Measurements from ENCODE around the gene ERCC5. TPM values are rescaled to one million over a fixed set of nuclear protein-coding genes. Genes with fewer than 3 reads are reported as not detected.

The ERCC5 gene
- total RNA-seq: 100 to 1,000 TPM in 3 of 4 donors, 10 to 100 TPM in 1; 91.8 to 231 (median 113) TPM

DNA sequence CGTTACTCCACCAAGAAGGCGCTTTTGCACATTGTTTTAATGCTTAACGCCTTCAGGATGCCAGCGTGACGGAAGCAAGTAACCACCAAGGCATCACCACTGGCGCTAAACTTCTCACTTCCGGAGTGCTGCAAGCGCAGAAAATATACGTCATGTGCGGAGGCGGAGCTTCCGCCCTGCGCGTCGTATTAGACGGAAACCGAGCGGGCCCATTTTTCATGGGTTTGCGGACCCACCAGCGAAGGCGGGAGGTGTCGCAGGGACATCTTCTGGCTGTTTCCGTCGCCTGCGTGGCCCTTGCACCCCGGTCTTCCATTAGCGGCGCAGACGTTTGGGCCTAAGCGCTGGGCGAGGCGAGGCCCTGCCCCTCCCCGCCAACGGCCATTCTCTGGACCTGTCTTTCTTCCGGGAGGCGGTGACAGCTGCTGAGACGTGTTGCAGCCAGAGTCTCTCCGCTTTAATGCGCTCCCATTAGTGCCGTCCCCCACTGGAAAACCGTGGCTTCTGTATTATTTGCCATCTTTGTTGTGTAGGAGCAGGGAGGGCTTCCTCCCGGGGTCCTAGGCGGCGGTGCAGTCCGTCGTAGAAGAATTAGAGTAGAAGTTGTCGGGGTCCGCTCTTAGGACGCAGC, at the start of gene ERCC5:
ERCC5 (plus strand) TSS at position 403 of the 631 bp plus-strand sequence. CDS start 235 bp downstream, outside the sequence.
- Histone ChIP-seq H3K27me3 (no peaks in the 10 kb centered on the region), H3K9me3 (no peaks in the 10 kb centered on the region), H3K4me1 (peaks cover 0 to 11% (median 5%) of the 10 kb centered on the region in 4 donors), H3K27ac (peak within 1 kb of the TSS; percentile 93 to 100 (median 98)), H3K4me3 (peak within 1 kb of the TSS; percentile 87 to 97 (median 91)), H3K36me3 (no peaks in the 10 kb centered on the region)
- peak; percentile 87 to 98 (median 97) for DNase-seq
- TF ChIP-seq, protein P1, sequence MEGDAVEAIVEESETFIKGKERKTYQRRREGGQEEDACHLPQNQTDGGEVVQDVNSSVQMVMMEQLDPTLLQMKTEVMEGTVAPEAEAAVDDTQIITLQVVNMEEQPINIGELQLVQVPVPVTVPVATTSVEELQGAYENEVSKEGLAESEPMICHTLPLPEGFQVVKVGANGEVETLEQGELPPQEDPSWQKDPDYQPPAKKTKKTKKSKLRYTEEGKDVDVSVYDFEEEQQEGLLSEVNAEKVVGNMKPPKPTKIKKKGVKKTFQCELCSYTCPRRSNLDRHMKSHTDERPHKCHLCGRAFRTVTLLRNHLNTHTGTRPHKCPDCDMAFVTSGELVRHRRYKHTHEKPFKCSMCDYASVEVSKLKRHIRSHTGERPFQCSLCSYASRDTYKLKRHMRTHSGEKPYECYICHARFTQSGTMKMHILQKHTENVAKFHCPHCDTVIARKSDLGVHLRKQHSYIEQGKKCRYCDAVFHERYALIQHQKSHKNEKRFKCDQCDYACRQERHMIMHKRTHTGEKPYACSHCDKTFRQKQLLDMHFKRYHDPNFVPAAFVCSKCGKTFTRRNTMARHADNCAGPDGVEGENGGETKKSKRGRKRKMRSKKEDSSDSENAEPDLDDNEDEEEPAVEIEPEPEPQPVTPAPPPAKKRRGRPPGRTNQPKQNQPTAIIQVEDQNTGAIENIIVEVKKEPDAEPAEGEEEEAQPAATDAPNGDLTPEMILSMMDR (IDR thresholded peaks at IDR 0.05): peak in 2 of 6 experiments; percentile 11 to 17
- peak; percentile 80 to 82 for TF ChIP-seq POLR2A (IDR thresholded peaks at IDR 0.05)

- TF ChIP-seq, protein P1 (IDR thresholded peaks at IDR 0.05): no peak
- TF ChIP-seq POLR2A (IDR thresholded peaks at IDR 0.05): no peak
- Histone ChIP-seq H3K36me3 (no peaks in the 10 kb centered on the region), H3K4me3 (peak within 1 kb of the TSS; percentile 60 to 87 (median 82)), H3K4me1 (peaks cover 0 to 14% (median 0%) of the 10 kb centered on the region in 4 donors), H3K9me3 (no peaks in the 10 kb centered on the region), H3K27ac (peak within 1 kb of the TSS; percentile 71 to 86 (median 77)), H3K27me3 (no peaks in the 10 kb centered on the region)
- peak; percentile 61 to 94 (median 92) for DNase-seq
These were observed 47.0 kb upstream of the ERCC5 start, which contains the start of the genes BIVM and POGLUT2 for GRCh38 chr13:102798581-102799425. Gene BIVM, plus strand, starts transcription at chr13:102799119. Its CDS starts 8,149 bp downstream, at chr13:102807268. Gene POGLUT2, minus strand, starts transcription at chr13:102798976. Its CDS starts 306 bp downstream, at chr13:102798670.

GRCh38 chr13:102799426-102800144, 46.2 kb upstream of the ERCC5 start:
- Histone ChIP-seq H3K4me3 (peak overlapping the region; percentile 60 to 87 (median 82)), H3K27ac (peak overlapping the region; percentile 71 to 86 (median 77)), H3K9me3 (no peaks in the 10 kb centered on the region), H3K36me3 (no peaks in the 10 kb centered on the region), H3K4me1 (peaks cover 0 to 14% (median 0%) of the 10 kb centered on the region in 4 donors), H3K27me3 (no peaks in the 10 kb centered on the region)
- DNase-seq: peak in 1 of 3 donors; percentile 66
- TF ChIP-seq, protein P1 (IDR thresholded peaks at IDR 0.05): no peak
- no peak for TF ChIP-seq POLR2A (IDR thresholded peaks at IDR 0.05)

DNA sequence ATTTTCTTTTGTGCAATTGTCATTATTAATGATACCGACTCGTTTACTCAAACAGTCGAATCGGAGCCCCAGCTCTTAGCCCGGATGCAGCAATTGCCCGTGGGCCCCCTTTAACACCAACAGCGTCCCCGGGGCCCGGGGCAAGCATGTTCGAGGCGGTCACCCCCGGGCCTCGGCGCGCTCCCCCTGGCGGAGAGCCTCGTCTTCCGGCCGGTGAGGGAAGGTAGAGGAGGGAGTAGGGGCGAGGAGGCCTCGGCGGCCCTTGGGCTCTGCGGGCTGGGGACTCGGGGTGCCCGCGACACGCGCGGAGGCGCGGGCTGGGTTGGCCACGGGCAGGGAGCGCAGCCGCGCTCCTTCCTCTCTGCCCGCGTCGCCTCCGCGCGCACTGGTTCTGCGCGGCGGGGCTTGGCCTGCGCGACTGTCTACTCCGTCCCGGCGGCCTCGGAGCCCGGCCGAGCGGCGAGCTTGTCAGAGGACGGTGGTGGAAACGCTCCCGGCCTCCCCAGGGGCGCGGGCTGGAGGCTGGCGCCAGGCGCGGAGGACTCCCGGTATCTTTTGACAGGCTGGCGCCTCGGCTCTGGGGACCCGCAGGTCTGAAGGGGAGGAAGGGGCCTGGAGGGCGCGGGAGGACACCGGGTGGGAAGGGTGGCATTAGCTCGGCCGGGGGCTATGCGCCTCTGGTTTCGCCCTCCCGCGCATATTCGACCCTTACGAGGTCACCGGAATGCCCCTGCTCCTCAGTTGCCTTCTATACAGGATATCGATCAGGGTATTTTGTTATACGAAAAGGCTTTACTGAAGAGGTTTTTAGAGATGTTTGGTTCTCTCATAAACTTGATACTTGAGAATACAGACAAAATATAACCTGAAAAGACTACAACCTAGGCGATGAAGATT, 45.4 kb upstream of the ERCC5 start:
- TF ChIP-seq, protein P1 (IDR thresholded peaks at IDR 0.05): peak; percentile 13 to 81 (median 74)
- TF ChIP-seq POLR2A (IDR thresholded peaks at IDR 0.05): no peak

More for the DNA sequence above, 45.4 kb upstream of the ERCC5 start:
- Histone ChIP-seq H3K27ac (peak overlapping the region; percentile 71 to 86 (median 77)), H3K4me1 (peaks cover 0 to 14% (median 0%) of the 10 kb centered on the region in 4 donors), H3K4me3 (peak overlapping the region; percentile 60 to 87 (median 82)), H3K36me3 (no peaks in the 10 kb centered on the region), H3K9me3 (no peaks in the 10 kb centered on the region), H3K27me3 (no peaks in the 10 kb centered on the region)
- peak; percentile 71 to 92 (median 90) for DNase-seq
